ENCODE data around the gene TTC34. TPM values are rescaled to one million over a fixed set of nuclear protein-coding genes. Genes with fewer than 3 reads are reported as not detected.

TTC34 gene
- total and polyA plus RNA-seq, 9 of the 15 experiments (the other 6 are each of a cell fraction or from before 2014, with no cell fraction given): 0.03 to 0.38 (median 0.05) TPM; not detected in 2

- Histone ChIP-seq H3K4me3 (no peak overlapping the region), H3K4me2 (ENCODE audit: insufficient read depth, low read length) (no peak overlapping the region), H3K4me1 (replicated peaks in 1 of 2; ENCODE audit: control insufficient read depth in 2 of 2, insufficient read depth in 2 of 2, low read length in 2 of 2) (peaks cover 0 to 53% of the 10 kb centered on the region in 2 experiments; a peak in 2 of 5 replicates), H2AFZ (ENCODE audit: low read depth, low read length) (no peak overlapping the region), H4K20me1 (replicated peaks; ENCODE audit: control insufficient read depth, insufficient read depth, low read length) (peaks cover 4% of the 10 kb centered on the region; the same call in 1 of the 2 replicates), H3K9me1 (ENCODE audit: control insufficient read depth, insufficient read depth, low read length) (no peaks in the 10 kb centered on the region), H3K9me3 (replicated peaks; ENCODE audit: control insufficient read depth, insufficient read depth, low read depth, low read length) (no peaks in the 10 kb centered on the region), H3K36me3 (ENCODE audit: control insufficient read depth, insufficient read depth, low read length) (no peaks in the 10 kb centered on the region), H3K79me2 (ENCODE audit: control insufficient read depth, insufficient read depth, low read length) (no peaks in the 10 kb centered on the region), H3K27me3 (ENCODE audit: control insufficient read depth in 2 of 2, insufficient read depth in 2 of 2, low read length in 2 of 2) (peaks cover 17 to 54% of the 10 kb centered on the region in 2 experiments; a peak in 4 of 5 replicates), H3K27ac (ENCODE audit: extremely low read depth, low read depth, low read length) (no peak overlapping the region), H3K9ac (ENCODE audit: insufficient read depth in 1 of 2, low read depth in 2 of 2, low read length in 2 of 2) (no peak overlapping the region)
- in situ Hi-C loops (cut with MboI) (no loop called here), intact Hi-C loops (cut with micrococcal nuclease) (no loop called here)
- ATAC-seq: no peak
- ChIA-PET POLR2A (no interaction called here), CTCF (ENCODE audit: low intra/inter-chr PET ratio) (no interaction called here)
- DNase-seq (ENCODE audit: extremely low read depth in 1 of 4, low spot score in 3 of 4): no peak
- no TSS peak for BruUV-seq (replicated peaks)
- FAIRE-seq: no peak
- 22% methylated on average over 12 of the region's 13 CpGs for WGBS (ENCODE audit: insufficient coverage, low coverage, missing lambda C conversion rate)
- TF ChIP-seq TOE1 (IDR thresholded peaks at IDR 0.05; ENCODE audit: borderline replicate concordance) (no peak), TOE1 (CRISPR knock-in tag; IDR thresholded peaks at IDR 0.05; ENCODE audit: borderline replicate concordance, low read depth) (no peak), ATF3 (IDR thresholded peaks at IDR 0.05) (no peak), ATF3 (CRISPR knock-in tag; conservative IDR thresholded peaks at IDR 0.05) (no peak), ZNF717 (CRISPR knock-in tag; IDR thresholded peaks at IDR 0.05) (no peak), TRIM25 (IDR thresholded peaks at IDR 0.05; ENCODE audit: borderline replicate concordance) (no peak), SFPQ (IDR thresholded peaks at IDR 0.05; ENCODE audit: low read depth, low read length) (no peak), ESRRB (CRISPR knock-in tag; IDR thresholded peaks at IDR 0.05; ENCODE audit: borderline replicate concordance) (no peak), POLR3G (IDR thresholded peaks at IDR 0.05; ENCODE audit: extremely low read depth, insufficient read length, insufficient replicate concordance) (no peak), ZNF3 (CRISPR knock-in tag; IDR thresholded peaks at IDR 0.05) (no peak), MNT (conservative IDR thresholded peaks at IDR 0.05) (no peak), NFIC (IDR thresholded peaks at IDR 0.05) (no peak), CBX8 (IDR thresholded peaks at IDR 0.05; ENCODE audit: borderline replicate concordance, extremely low read depth, low read depth, low read length, poor library complexity, severe bottlenecking) (no peak), PML (IDR thresholded peaks at IDR 0.05; ENCODE audit: low read length) (no peak)
Measured at GRCh38 chr1:2607641-2608091, 193.8 kb downstream of the TTC34 start.
